Thymus (tissue), 11 donors: ENCODE measurements around the gene TTLL1. TPM values are rescaled to one million over a fixed set of nuclear protein-coding genes. Genes with fewer than 3 reads are reported as not detected.
A peak's percentile ranks its signal among the peaks of the same experiment; 100 is the strongest.

Source experiments
- DNase-seq, 9 donors: peaks; one replicate each; pipeline ENCODE4 v3.0.0-alpha.2; 2013; ENCODE audit warnings: low spot score in 9 of 9, low read depth in 6 of 9, missing footprints in 1 of 9
- H3K27ac ChIP-seq, 2 donors: one replicate each; pipeline ENCODE4 v1.5.1; 2013; ENCODE audit warnings: control low read depth in 1 of 2, low read depth in 1 of 2, low read length in 1 of 2, mild to moderate bottlenecking in 1 of 2, moderate library complexity in 1 of 2
- H3K27me3 ChIP-seq, 2 donors: one replicate each; pipeline ENCODE4 v1.5.1; 2013; ENCODE audit warnings: low read length in 1 of 2; ENCODE audit not compliant: control insufficient read depth in 2 of 2, insufficient read depth in 1 of 2
- H3K36me3 ChIP-seq, 2 donors: one replicate each; pipeline ENCODE4 v1.5.1; 2013; ENCODE audit warnings: low read length in 1 of 2, mild to moderate bottlenecking in 1 of 2, moderate library complexity in 1 of 2; ENCODE audit not compliant: control insufficient read depth in 2 of 2, insufficient read depth in 2 of 2
- H3K4me1 ChIP-seq, 2 donors: one replicate each; pipeline ENCODE4 v1.5.1; 2013; ENCODE audit warnings: low read length in 2 of 2; ENCODE audit not compliant: control insufficient read depth in 2 of 2, insufficient read depth in 2 of 2
- H3K4me3 ChIP-seq, 2 donors: one replicate each; pipeline ENCODE4 v1.5.1; 2013; ENCODE audit warnings: low read length in 2 of 2, control low read depth in 1 of 2, mild to moderate bottlenecking in 1 of 2
- H3K9me3 ChIP-seq, 2 donors: one replicate each; pipeline ENCODE4 v1.5.1; 2013; ENCODE audit warnings: low read length in 1 of 2, mild to moderate bottlenecking in 1 of 2; ENCODE audit not compliant: control insufficient read depth in 2 of 2, insufficient read depth in 1 of 2
- WGBS: extraction: QIAGEN DNeasy Blood & Tissue Kit; methylation state at CpG from one replicate; pipeline ENCODE4 v1.1.7; 2013; 5-methylcytosine and 5-hydroxymethylcytosine counted together
- polyA plus RNA-seq: library from polyadenylated mRNA; stranded (reverse); fragments of 200-250 nt; gene quantifications from one replicate; pipeline ENCODE4 v1.2.3, GENCODE V29; 2013
- total RNA-seq: library from RNA; stranded (reverse); fragments of 120-200 nt; gene quantifications from one replicate; pipeline ENCODE4 v1.2.4, GENCODE V29; 2013
- donor health status: healthy.

Gene TTLL1
- total and polyA plus RNA-seq, 2 donors = 8.4 to 10.2 TPM

DNA sequence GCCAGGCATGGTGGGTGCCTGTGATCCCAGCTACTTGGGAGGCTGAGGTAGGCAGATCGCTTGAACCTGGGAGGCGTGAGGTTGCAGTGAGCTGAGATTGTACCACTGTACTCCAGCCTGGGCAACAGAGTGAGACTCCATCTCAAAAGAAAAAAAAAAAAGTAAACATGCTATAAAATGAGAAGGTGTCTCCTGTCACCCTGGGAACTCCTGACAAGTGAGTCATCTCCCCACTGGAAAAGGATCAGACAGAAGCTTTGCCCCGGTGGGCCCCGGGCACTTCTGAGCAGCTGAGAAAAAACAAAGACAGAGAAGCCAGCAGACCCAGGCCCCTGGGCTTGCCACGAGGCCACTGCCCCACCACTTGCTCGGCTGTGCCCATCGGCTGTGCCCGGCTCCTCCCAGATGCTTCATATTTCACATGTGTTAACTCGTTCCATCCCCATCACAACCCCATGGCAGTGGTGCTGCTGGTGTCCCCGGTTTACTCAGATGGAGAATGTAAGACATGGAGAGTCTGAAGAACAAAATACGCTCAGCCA is 22.3 kb downstream of the TTLL1 start:
- DNase-seq = no peak
- WGBS = 94% methylated on average over 11 of the region's 11 CpGs
- Histone ChIP-seq H3K4me1 (no peaks in the 10 kb centered on the region), H3K4me3 (no peak overlapping the region), H3K36me3 (peaks cover 4 to 5% of the 10 kb centered on the region in 2 donors), H3K9me3 (no peaks in the 10 kb centered on the region), H3K27ac (no peak overlapping the region), H3K27me3 (no peaks in the 10 kb centered on the region)

DNA sequence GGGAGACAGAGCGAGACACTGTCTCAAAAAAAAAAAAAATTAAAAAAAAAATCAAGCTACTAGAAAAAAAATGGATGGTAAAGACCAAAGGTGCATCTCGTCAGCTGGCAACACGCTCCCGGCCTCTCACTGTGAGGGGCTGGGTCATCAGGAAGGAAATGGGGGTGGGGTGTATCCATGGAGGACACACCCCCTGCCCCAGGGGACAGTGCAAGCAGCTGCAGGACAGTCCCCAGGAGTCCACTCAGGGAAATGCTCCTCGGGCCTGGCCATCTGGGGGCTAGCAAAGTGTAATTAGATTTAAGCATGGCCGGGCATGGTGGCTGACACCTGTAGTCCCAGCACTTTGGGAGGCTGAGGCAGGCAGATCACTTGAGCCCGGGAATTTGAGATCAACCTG is 23.1 kb downstream of the TTLL1 start:
- 98% methylated on average over 7 of the region's 7 CpGs for WGBS

DNA sequence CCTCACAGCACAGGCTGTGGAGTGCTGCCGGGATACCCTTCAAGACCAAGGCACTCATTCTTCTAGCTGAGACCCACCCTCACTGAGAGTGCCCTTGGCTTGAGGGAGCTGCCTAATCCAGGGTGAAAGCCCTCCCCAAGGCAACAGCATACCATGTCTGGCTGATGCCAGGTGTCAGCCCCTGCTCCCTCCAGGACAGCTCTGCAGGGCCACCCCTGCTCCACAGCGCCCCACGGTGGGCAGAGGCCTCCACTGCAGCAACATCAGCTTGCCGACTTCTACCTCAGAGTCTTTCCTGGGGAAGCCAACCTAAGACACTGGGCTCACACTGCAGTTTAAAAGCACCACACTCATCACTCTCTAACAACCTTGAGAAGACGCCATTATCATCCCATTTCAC is 29.0 kb downstream of the TTLL1 start:
- H3K4me1 ChIP-seq = no peaks in the 10 kb centered on the region
- no peaks in the 10 kb centered on the region for H3K9me3 ChIP-seq
- H3K36me3 ChIP-seq = peaks cover 2 to 10% of the 10 kb centered on the region in 2 donors
- H3K27ac ChIP-seq = no peak overlapping the region
- 80% methylated on average over 5 of the region's 5 CpGs for WGBS
- no peak overlapping the region for H3K4me3 ChIP-seq
- H3K27me3 ChIP-seq = no peaks in the 10 kb centered on the region
- peak in 3 of 9 donors; percentile 1 to 27 (median 18) for DNase-seq

More for the DNA sequence above, 23.1 kb downstream of the TTLL1 start:
- Histone ChIP-seq H3K27ac (no peak overlapping the region), H3K36me3 (peaks cover 5 to 10% of the 10 kb centered on the region in 2 donors), H3K27me3 (no peaks in the 10 kb centered on the region), H3K4me1 (no peaks in the 10 kb centered on the region), H3K4me3 (no peak overlapping the region), H3K9me3 (no peaks in the 10 kb centered on the region)
- DNase-seq = no peak

DNA sequence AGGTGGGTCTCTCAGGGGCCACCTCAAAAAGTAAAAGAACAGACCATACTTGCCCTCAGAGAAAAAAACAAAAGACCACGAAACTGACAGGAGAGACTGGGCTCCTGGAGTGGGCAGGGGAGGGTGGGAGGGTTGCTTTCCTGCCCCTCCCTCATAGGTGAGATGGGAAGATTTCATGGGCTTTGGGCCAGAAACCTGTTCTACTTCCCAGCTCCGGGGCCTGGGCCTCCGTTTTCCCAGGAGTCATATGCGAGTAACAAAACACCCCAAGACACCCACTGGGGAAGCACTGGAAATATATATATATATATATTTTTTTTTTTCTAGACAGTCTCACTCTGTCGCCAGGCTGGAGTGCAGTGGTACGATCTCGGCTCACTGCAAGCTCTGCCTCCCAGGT is 31.6 kb downstream of the TTLL1 start:
- no peak overlapping the region for H3K4me3 ChIP-seq
- peaks cover 2 to 5% of the 10 kb centered on the region in 2 donors for H3K36me3 ChIP-seq
- no peak overlapping the region for H3K27ac ChIP-seq
- WGBS = 96% methylated on average over 7 of the region's 7 CpGs
- DNase-seq = no peak
- H3K9me3 ChIP-seq = no peaks in the 10 kb centered on the region
- H3K27me3 ChIP-seq = no peaks in the 10 kb centered on the region
- no peaks in the 10 kb centered on the region for H3K4me1 ChIP-seq

DNA sequence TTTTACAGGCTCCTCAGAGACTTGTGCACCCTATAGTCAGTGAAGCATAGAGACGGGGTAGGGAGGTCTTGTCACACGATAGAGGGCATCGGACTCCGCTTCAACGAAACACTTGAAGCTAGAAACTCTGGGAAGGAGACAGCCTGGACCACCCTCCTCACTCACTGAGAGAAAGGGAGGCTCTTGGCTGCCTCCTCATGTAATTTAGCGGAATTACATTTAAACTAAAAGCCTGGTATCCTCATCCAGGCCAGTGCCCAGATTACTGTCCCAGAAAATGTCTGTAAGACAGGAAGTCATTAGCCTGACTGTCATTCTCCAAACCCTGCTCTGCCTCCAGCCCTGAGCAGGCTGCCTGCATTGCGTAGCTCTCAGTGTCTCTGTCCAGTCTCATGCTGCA is 36.0 kb downstream of the TTLL1 start:
- Histone ChIP-seq H3K4me3 (no peak overlapping the region), H3K9me3 (peaks cover 0 to 2% of the 10 kb centered on the region in 2 donors), H3K27me3 (no peaks in the 10 kb centered on the region), H3K4me1 (no peaks in the 10 kb centered on the region), H3K27ac (no peak overlapping the region), H3K36me3 (peaks cover 0 to 9% of the 10 kb centered on the region in 2 donors)
- 97% methylated on average over 7 of the region's 7 CpGs for WGBS
- no peak for DNase-seq

DNA sequence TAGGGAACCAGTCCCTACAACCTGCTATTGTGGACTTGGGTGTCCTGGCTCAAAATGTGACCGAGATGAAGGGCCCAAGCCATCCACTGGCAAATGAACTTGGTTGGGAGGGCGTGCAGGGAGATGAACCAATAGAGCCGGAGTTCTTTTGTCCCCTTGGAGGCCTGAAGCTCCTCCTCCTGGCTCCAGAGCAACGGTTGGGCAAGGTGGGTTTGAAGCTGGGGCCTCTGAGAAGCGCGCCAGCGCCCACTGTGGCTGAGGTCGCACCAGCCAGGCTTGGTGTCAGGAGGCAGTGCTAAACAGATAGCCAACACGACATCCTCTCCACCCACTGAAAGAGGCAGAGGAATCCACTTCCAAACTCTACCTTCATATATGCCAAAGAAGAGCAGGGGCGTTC is 38.2 kb downstream of the TTLL1 start:
- no peak for DNase-seq
- no peak overlapping the region for H3K4me3 ChIP-seq
- H3K27ac ChIP-seq = no peak overlapping the region
- H3K36me3 ChIP-seq = peaks cover 0 to 9% of the 10 kb centered on the region in 2 donors
- no peaks in the 10 kb centered on the region for H3K27me3 ChIP-seq
- WGBS = 95% methylated on average over 10 of the region's 10 CpGs
- H3K4me1 ChIP-seq = no peaks in the 10 kb centered on the region
- H3K9me3 ChIP-seq = peaks cover 0 to 2% of the 10 kb centered on the region in 2 donors

DNA sequence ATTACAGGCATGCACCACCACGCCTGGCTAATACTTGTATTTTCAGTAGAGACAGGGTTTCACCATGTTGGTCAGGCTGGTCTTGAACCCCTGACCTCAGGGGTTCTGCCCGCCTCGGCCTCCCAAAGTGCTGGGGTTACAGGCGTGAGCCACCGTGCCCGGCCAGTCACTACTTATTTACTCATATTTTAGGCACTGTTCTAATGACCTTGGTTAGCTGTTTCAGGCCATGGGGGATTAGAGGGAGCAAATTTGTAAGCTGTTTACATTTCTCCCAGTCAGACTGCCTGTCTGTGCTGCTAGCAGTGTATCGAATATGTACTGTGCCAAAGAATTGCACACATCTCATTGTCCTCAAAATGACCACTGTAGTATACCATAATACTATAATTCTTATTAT is 41.6 kb downstream of the TTLL1 start:
- Histone ChIP-seq H3K4me1 (no peaks in the 10 kb centered on the region), H3K27me3 (no peaks in the 10 kb centered on the region), H3K27ac (no peak overlapping the region), H3K9me3 (peaks cover 0 to 2% of the 10 kb centered on the region in 2 donors), H3K36me3 (peaks cover 0 to 9% of the 10 kb centered on the region in 2 donors), H3K4me3 (no peak overlapping the region)
- over 99% methylated on average over 7 of the region's 7 CpGs for WGBS
- no peak for DNase-seq

DNA sequence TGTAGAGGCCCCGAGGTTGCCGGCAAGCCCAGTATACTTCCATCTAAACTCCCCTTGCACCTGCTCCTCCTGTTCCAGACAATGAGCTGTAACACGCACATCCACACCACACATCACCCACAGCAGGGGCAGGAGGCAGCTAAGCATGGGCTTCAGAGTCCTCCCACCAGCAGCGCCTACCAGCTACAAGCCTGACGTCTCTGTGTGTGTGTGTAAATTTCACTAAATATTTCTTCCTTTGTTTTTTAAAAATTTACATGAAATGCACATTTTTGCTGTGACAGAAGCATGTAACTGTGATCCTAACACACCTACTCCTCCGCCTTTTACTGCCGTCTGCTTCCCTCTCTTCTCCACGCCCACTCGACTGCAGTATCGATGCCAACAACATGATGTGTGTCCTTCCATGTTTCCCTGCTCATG is 44.9 kb downstream of the TTLL1 start:
- H3K4me1 ChIP-seq = no peaks in the 10 kb centered on the region
- no peak overlapping the region for H3K4me3 ChIP-seq
- DNase-seq = no peak
- no peaks in the 10 kb centered on the region for H3K27me3 ChIP-seq
- no peak overlapping the region for H3K27ac ChIP-seq
- 95% methylated on average over 10 of the region's 10 CpGs for WGBS
- H3K9me3 ChIP-seq = no peaks in the 10 kb centered on the region
- H3K36me3 ChIP-seq = no peaks in the 10 kb centered on the region

DNA sequence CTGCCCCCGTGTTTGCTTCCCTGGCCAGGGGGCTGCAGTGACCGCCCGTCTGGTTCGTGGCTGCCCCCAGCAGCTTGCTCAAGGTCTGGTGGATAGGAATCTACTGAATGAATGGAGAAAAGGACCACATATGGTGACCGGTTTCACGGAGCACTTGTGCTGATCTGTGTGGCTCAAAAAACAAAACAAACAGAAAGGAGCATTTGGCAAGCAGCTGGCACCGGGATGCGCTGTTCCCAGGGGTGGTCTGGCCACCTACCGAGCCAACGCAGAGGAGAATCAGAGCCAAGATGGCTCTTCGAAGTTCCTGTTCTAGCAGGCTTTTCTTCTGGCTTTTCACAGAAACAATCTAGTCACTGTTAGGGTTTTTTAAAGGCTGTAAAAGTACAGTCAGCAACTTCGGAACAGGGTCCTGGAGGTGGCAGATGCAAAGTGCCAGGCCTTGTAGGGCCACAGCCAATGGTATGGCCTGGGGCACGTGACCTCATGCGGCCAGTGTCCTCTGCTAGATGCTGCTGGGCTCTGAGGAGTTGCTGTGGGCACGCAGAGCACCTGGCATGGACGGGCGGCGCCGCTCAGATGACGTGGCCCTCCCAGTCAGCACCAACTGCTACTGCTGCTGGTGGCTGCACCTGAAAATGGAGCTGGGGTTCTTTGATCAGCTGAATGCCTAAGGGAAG is 47.0 kb downstream of the TTLL1 start:
- Histone ChIP-seq H3K27me3 (no peaks in the 10 kb centered on the region), H3K36me3 (no peaks in the 10 kb centered on the region), H3K9me3 (no peaks in the 10 kb centered on the region), H3K4me1 (no peaks in the 10 kb centered on the region), H3K4me3 (no peak overlapping the region), H3K27ac (no peak overlapping the region)
- 97% methylated on average over 20 of the region's 20 CpGs for WGBS
- no peak for DNase-seq
